ENCODE data around the gene PJA2. TPM values are rescaled to one million over a fixed set of nuclear protein-coding genes. Genes with fewer than 3 reads are reported as not detected.
"Not testable (repeated sequence)": the region's sequence is repeated elsewhere in the genome, so short reads cannot be mapped to it uniquely, and the experiment has no call there.

Gene PJA2
- total and polyA plus RNA-seq, 2 donors from 2014 or later, result 30.3 to 103 TPM

DNA sequence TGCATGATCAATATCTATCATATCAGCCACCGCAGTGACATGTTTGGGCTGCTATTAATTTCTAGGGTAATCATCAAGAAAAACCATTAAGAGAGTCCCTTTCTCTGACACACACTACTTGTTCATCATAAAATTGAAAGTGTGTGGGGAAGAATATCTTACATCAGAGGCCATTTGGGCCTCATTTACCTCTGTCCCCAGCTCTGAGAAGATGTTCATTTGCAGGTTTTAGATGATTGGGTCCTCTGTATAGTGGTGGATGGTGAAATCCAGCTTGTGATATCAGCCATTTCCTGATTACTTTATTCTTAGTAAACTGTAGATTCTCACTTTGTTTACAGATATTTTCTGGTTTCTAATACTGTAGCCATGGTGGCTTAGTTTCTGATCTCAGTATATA, 29.8 kb upstream of the PJA2 start:
- no peak for DNase-seq
- H3K27me3 ChIP-seq (ENCODE audit: control insufficient read depth, insufficient read depth, low read length), result no peaks in the 10 kb centered on the region
- H3K36me3 ChIP-seq (ENCODE audit: control insufficient read depth in 2 of 3, insufficient read depth in 3 of 3, low read length in 3 of 3), result no peaks in the 10 kb centered on the region
- H3K9ac ChIP-seq (ENCODE audit: low read length in 3 of 3), result no peak overlapping the region
- H3K4me3 ChIP-seq (ENCODE audit: low read length in 3 of 3), result no peak overlapping the region
- H3K9me3 ChIP-seq (ENCODE audit: control insufficient read depth in 2 of 3, insufficient read depth in 1 of 3, low read length in 3 of 3), result no peaks in the 10 kb centered on the region
- H3K27ac ChIP-seq (ENCODE audit: low read depth in 2 of 2, low read length in 2 of 2), result no peak overlapping the region
- FAIRE-seq, result no peak
- TF ChIP-seq, protein P1, sequence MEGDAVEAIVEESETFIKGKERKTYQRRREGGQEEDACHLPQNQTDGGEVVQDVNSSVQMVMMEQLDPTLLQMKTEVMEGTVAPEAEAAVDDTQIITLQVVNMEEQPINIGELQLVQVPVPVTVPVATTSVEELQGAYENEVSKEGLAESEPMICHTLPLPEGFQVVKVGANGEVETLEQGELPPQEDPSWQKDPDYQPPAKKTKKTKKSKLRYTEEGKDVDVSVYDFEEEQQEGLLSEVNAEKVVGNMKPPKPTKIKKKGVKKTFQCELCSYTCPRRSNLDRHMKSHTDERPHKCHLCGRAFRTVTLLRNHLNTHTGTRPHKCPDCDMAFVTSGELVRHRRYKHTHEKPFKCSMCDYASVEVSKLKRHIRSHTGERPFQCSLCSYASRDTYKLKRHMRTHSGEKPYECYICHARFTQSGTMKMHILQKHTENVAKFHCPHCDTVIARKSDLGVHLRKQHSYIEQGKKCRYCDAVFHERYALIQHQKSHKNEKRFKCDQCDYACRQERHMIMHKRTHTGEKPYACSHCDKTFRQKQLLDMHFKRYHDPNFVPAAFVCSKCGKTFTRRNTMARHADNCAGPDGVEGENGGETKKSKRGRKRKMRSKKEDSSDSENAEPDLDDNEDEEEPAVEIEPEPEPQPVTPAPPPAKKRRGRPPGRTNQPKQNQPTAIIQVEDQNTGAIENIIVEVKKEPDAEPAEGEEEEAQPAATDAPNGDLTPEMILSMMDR (IDR thresholded peaks at IDR 0.05; ENCODE audit: borderline replicate concordance, extremely low read depth, insufficient read depth), result no peak
- intact Hi-C loops (cut with DNase I), result no loop called here
- no peaks in the 10 kb centered on the region for H3K4me1 ChIP-seq (ENCODE audit: control insufficient read depth in 2 of 3, insufficient read depth in 2 of 3, low read depth in 1 of 3, low read length in 3 of 3)

DNA sequence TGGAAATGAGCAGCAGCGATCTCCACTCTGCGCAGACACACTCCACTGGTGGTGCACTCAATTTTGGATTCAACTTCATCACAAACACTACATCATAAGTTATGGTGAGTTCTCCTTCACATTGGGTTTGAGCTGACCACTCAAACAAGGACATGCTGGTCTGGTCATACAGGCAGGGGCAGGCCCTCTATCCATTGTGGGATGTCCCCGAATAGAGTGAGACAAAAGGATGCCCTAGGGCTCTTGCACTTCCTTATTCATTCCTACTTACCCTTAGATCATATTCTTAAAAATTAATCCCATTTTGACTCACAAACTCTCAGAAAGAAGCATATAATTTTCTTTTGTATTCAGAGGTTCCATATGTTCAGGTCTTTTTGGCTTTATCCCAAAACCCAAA, 16.3 kb upstream of the PJA2 start:
- intact Hi-C loops (cut with DNase I), result no loop called here
- Histone ChIP-seq H3K4me1 (ENCODE audit: control insufficient read depth in 2 of 3, insufficient read depth in 2 of 3, low read depth in 1 of 3, low read length in 3 of 3) (no peaks in the 10 kb centered on the region), H3K27ac (ENCODE audit: low read depth in 2 of 2, low read length in 2 of 2) (no peak overlapping the region), H3K36me3 (ENCODE audit: control insufficient read depth in 2 of 3, insufficient read depth in 3 of 3, low read length in 3 of 3) (no peaks in the 10 kb centered on the region), H3K4me3 (ENCODE audit: low read length in 3 of 3) (no peak overlapping the region), H3K9ac (ENCODE audit: low read length in 3 of 3) (no peak overlapping the region), H3K9me3 (ENCODE audit: control insufficient read depth in 2 of 3, insufficient read depth in 1 of 3, low read length in 3 of 3) (no peaks in the 10 kb centered on the region), H3K27me3 (ENCODE audit: control insufficient read depth, insufficient read depth, low read length) (no peaks in the 10 kb centered on the region)
- FAIRE-seq (no peak), DNase-seq (no peak)
- TF ChIP-seq, protein P1 (IDR thresholded peaks at IDR 0.05; ENCODE audit: borderline replicate concordance, extremely low read depth, insufficient read depth), result no peak

DNA sequence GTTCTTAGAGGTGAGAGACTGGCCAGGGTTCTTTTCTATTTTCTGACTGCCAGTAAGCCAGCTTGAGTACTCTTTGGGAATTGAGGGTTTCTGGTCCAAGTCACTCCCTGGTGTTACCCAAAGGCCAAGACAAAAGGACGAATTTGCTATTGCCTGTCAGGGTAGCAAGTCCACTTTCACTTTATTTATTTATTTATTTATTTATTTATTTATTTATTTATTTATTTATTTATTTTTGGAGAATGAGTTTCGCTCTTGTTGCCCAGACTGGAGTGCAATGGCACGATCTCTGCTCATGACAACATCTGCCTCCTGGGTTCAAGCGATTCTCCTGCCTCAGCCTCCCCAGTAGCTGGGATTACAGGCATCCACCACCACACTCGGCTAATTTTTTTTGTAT, 15.7 kb upstream of the PJA2 start:
- FAIRE-seq; H3K36me3 ChIP-seq (ENCODE audit: control insufficient read depth in 2 of 3, insufficient read depth in 3 of 3, low read length in 3 of 3); DNase-seq; H3K9ac ChIP-seq (ENCODE audit: low read length in 3 of 3); H3K9me3 ChIP-seq (ENCODE audit: control insufficient read depth in 2 of 3, insufficient read depth in 1 of 3, low read length in 3 of 3); intact Hi-C loops (cut with DNase I); H3K4me1 ChIP-seq (ENCODE audit: control insufficient read depth in 2 of 3, insufficient read depth in 2 of 3, low read depth in 1 of 3, low read length in 3 of 3); H3K27ac ChIP-seq (ENCODE audit: low read depth in 2 of 2, low read length in 2 of 2); H3K27me3 ChIP-seq (ENCODE audit: control insufficient read depth, insufficient read depth, low read length); H3K4me3 ChIP-seq (ENCODE audit: low read length in 3 of 3): not testable (repeated sequence)

DNA sequence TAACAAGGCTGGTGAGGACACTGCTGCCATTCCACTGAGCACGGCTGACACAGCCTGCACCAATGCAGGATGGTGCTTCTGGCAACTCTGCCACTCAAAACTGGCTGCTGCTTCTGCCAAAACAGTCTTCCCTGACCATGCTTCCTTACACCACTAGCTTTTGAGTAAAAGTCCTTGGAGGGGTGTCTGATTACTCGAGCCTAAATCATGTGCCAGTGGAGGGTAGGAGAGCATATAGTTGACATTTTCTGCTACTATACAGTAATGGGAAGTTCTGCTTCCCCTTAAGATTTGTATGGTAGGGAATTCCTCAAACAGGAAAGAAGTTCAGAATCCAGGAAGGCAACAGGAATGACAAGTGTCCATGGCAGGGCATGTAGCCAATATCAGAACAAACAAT, 12.2 kb upstream of the PJA2 start:
- Histone ChIP-seq H3K9me3 (ENCODE audit: control insufficient read depth in 2 of 3, insufficient read depth in 1 of 3, low read length in 3 of 3) (no peaks in the 10 kb centered on the region), H3K9ac (ENCODE audit: low read length in 3 of 3) (no peak overlapping the region), H3K4me1 (ENCODE audit: control insufficient read depth in 2 of 3, insufficient read depth in 2 of 3, low read depth in 1 of 3, low read length in 3 of 3) (no peaks in the 10 kb centered on the region), H3K4me3 (ENCODE audit: low read length in 3 of 3) (no peak overlapping the region), H3K27ac (ENCODE audit: low read depth in 2 of 2, low read length in 2 of 2) (no peak overlapping the region), H3K36me3 (ENCODE audit: control insufficient read depth in 2 of 3, insufficient read depth in 3 of 3, low read length in 3 of 3) (no peaks in the 10 kb centered on the region), H3K27me3 (ENCODE audit: control insufficient read depth, insufficient read depth, low read length) (no peaks in the 10 kb centered on the region)
- TF ChIP-seq, protein P1 (IDR thresholded peaks at IDR 0.05; ENCODE audit: borderline replicate concordance, extremely low read depth, insufficient read depth), result no peak
- intact Hi-C loops (cut with DNase I), result no loop called here
- FAIRE-seq (no peak), DNase-seq (no peak)

All from kidney (tissue), 14 donors.